ENCODE data around the gene HGFAC.
"Not testable (repeated sequence)": the region's sequence is repeated elsewhere in the genome, so short reads cannot be mapped to it uniquely, and the experiment has no call there.

Gene HGFAC

GRCh38 chr4:3459156-3459555, 17.4 kb downstream of the HGFAC start:
- not testable (repeated sequence) for H3K36me3 ChIP-seq (ENCODE audit: insufficient read depth, low read length); H3K27ac ChIP-seq (ENCODE audit: low read depth, low read length); H3K4me3 ChIP-seq (ENCODE audit: low read depth in 1 of 2, low read length in 2 of 2); H3K9ac ChIP-seq (ENCODE audit: low read length); H3K9me3 ChIP-seq (ENCODE audit: low read length); H3K4me1 ChIP-seq (ENCODE audit: insufficient read depth, low read length)
- H3K27me3 ChIP-seq (ENCODE audit: control insufficient read depth in 1 of 2, insufficient read depth in 2 of 2, low read length in 2 of 2), result peaks cover 0 to 15% of the 10 kb centered on the region in 2 donors

- Histone ChIP-seq H3K9ac (ENCODE audit: low read length) (no peak overlapping the region), H3K27ac (ENCODE audit: low read depth, low read length) (no peak overlapping the region), H3K4me3 (ENCODE audit: low read depth in 1 of 2, low read length in 2 of 2) (no peak overlapping the region)
Measured at GRCh38 chr4:3460926-3461325, 19.2 kb downstream of the HGFAC start.

GRCh38 chr4:3461515-3462291, 19.9 kb downstream of the HGFAC start:
- no peaks in the 10 kb centered on the region for H3K36me3 ChIP-seq (ENCODE audit: insufficient read depth, low read length)
- H3K27ac ChIP-seq (ENCODE audit: low read depth, low read length), result no peak overlapping the region
- H3K9ac ChIP-seq (ENCODE audit: low read length), result no peak overlapping the region
- no peaks in the 10 kb centered on the region for H3K4me1 ChIP-seq (ENCODE audit: insufficient read depth, low read length)
- H3K9me3 ChIP-seq (ENCODE audit: low read length), result no peaks in the 10 kb centered on the region
- peaks cover 0 to 23% of the 10 kb centered on the region in 2 donors for H3K27me3 ChIP-seq (ENCODE audit: control insufficient read depth in 1 of 2, insufficient read depth in 2 of 2, low read length in 2 of 2)
- no peak overlapping the region for H3K4me3 ChIP-seq (ENCODE audit: low read depth in 1 of 2, low read length in 2 of 2)

More at GRCh38 chr4:3460926-3461325, 19.2 kb downstream of the HGFAC start:
- Histone ChIP-seq H3K9me3 (ENCODE audit: low read length) (no peaks in the 10 kb centered on the region), H3K27me3 (ENCODE audit: control insufficient read depth in 1 of 2, insufficient read depth in 2 of 2, low read length in 2 of 2) (peaks cover 0 to 21% of the 10 kb centered on the region in 2 donors), H3K4me1 (ENCODE audit: insufficient read depth, low read length) (no peaks in the 10 kb centered on the region), H3K36me3 (ENCODE audit: insufficient read depth, low read length) (no peaks in the 10 kb centered on the region)

GRCh38 chr4:3462321-3462789, 20.6 kb downstream of the HGFAC start:
- no peaks in the 10 kb centered on the region for H3K36me3 ChIP-seq (ENCODE audit: insufficient read depth, low read length)
- no peak overlapping the region for H3K4me3 ChIP-seq (ENCODE audit: low read depth in 1 of 2, low read length in 2 of 2)
- H3K27ac ChIP-seq (ENCODE audit: low read depth, low read length), result no peak overlapping the region
- H3K9me3 ChIP-seq (ENCODE audit: low read length), result no peaks in the 10 kb centered on the region
- H3K27me3 ChIP-seq (ENCODE audit: control insufficient read depth in 1 of 2, insufficient read depth in 2 of 2, low read length in 2 of 2), result peaks cover 0 to 23% of the 10 kb centered on the region in 2 donors
- H3K9ac ChIP-seq (ENCODE audit: low read length), result no peak overlapping the region
- no peaks in the 10 kb centered on the region for H3K4me1 ChIP-seq (ENCODE audit: insufficient read depth, low read length)

- Histone ChIP-seq H3K4me3 (ENCODE audit: low read depth in 1 of 2, low read length in 2 of 2) (no peak within 1 kb of the TSS), H3K9ac (ENCODE audit: low read length) (no peak within 1 kb of the TSS), H3K4me1 (ENCODE audit: insufficient read depth, low read length) (no peaks in the 10 kb centered on the region), H3K27me3 (ENCODE audit: control insufficient read depth in 1 of 2, insufficient read depth in 2 of 2, low read length in 2 of 2) (peaks cover 0 to 23% of the 10 kb centered on the region in 2 donors), H3K27ac (ENCODE audit: low read depth, low read length) (no peak within 1 kb of the TSS), H3K9me3 (ENCODE audit: low read length) (no peaks in the 10 kb centered on the region), H3K36me3 (ENCODE audit: insufficient read depth, low read length) (no peaks in the 10 kb centered on the region)
Measured at GRCh38 chr4:3462790-3463415, 21.1 kb downstream of the HGFAC start, which contains the start of gene DOK7. Gene DOK7 (plus strand): TSS chr4:3463306. CDS start chr4:3463376, 70 bp downstream.

- Histone ChIP-seq H3K27me3 (ENCODE audit: control insufficient read depth in 1 of 2, insufficient read depth in 2 of 2, low read length in 2 of 2) (peaks cover 0 to 23% of the 10 kb centered on the region in 2 donors), H3K9me3 (ENCODE audit: low read length) (no peaks in the 10 kb centered on the region), H3K4me1 (ENCODE audit: insufficient read depth, low read length) (no peaks in the 10 kb centered on the region), H3K4me3 (ENCODE audit: low read depth in 1 of 2, low read length in 2 of 2) (no peak overlapping the region), H3K27ac (ENCODE audit: low read depth, low read length) (no peak overlapping the region), H3K36me3 (ENCODE audit: insufficient read depth, low read length) (no peaks in the 10 kb centered on the region), H3K9ac (ENCODE audit: low read length) (no peak overlapping the region)
Measured at GRCh38 chr4:3463556-3464348, 22.0 kb downstream of the HGFAC start.

GRCh38 chr4:3464349-3464905, 22.7 kb downstream of the HGFAC start:
- Histone ChIP-seq H3K4me1 (ENCODE audit: insufficient read depth, low read length) (no peaks in the 10 kb centered on the region), H3K4me3 (ENCODE audit: low read depth in 1 of 2, low read length in 2 of 2) (no peak overlapping the region)

GRCh38 chr4:3464911-3465697, 23.3 kb downstream of the HGFAC start:
- Histone ChIP-seq H3K36me3 (ENCODE audit: insufficient read depth, low read length) (no peaks in the 10 kb centered on the region), H3K27me3 (ENCODE audit: control insufficient read depth in 1 of 2, insufficient read depth in 2 of 2, low read length in 2 of 2) (peaks cover 0 to 23% of the 10 kb centered on the region in 2 donors), H3K9ac (ENCODE audit: low read length) (no peak overlapping the region), H3K9me3 (ENCODE audit: low read length) (no peaks in the 10 kb centered on the region), H3K4me1 (ENCODE audit: insufficient read depth, low read length) (no peaks in the 10 kb centered on the region), H3K4me3 (ENCODE audit: low read depth in 1 of 2, low read length in 2 of 2) (no peak overlapping the region), H3K27ac (ENCODE audit: low read depth, low read length) (no peak overlapping the region)

More at GRCh38 chr4:3464349-3464905, 22.7 kb downstream of the HGFAC start:
- H3K9ac ChIP-seq (ENCODE audit: low read length), result no peak overlapping the region
- H3K27ac ChIP-seq (ENCODE audit: low read depth, low read length), result no peak overlapping the region
- no peaks in the 10 kb centered on the region for H3K9me3 ChIP-seq (ENCODE audit: low read length)
- H3K27me3 ChIP-seq (ENCODE audit: control insufficient read depth in 1 of 2, insufficient read depth in 2 of 2, low read length in 2 of 2), result peaks cover 0 to 23% of the 10 kb centered on the region in 2 donors
- H3K36me3 ChIP-seq (ENCODE audit: insufficient read depth, low read length), result no peaks in the 10 kb centered on the region

- Histone ChIP-seq H3K4me1 (ENCODE audit: insufficient read depth, low read length) (no peaks in the 10 kb centered on the region), H3K36me3 (ENCODE audit: insufficient read depth, low read length) (no peaks in the 10 kb centered on the region), H3K27ac (ENCODE audit: low read depth, low read length) (no peak overlapping the region), H3K9me3 (ENCODE audit: low read length) (no peaks in the 10 kb centered on the region), H3K27me3 (ENCODE audit: control insufficient read depth in 1 of 2, insufficient read depth in 2 of 2, low read length in 2 of 2) (peaks cover 0 to 23% of the 10 kb centered on the region in 2 donors), H3K4me3 (ENCODE audit: low read depth in 1 of 2, low read length in 2 of 2) (no peak overlapping the region), H3K9ac (ENCODE audit: low read length) (no peak overlapping the region)
Measured at GRCh38 chr4:3465698-3466671, 24.2 kb downstream of the HGFAC start.
